Lower leg skin (tissue), 3 donors: Measurements from ENCODE around the gene CENPVL2.

Source experiments
- POLR2A ChIP-seq, 2 donors: fragments of 450-650 bp; IDR thresholded peaks; one replicate each; pipeline ENCODE4 v1.6.1; 2016 to 2017; ENCODE audit warnings: antibody characterized with exemption in 2 of 2, mild to moderate bottlenecking in 1 of 2, moderate library complexity in 1 of 2
- TF ChIP-seq, protein P1 (sequence below), 3 donors: fragments of 450-650 bp; IDR thresholded peaks; one replicate each; pipeline ENCODE4 v1.5.1; 2016; ENCODE audit warnings: antibody characterized with exemption in 3 of 3, mild to moderate bottlenecking in 3 of 3, moderate library complexity in 2 of 3

GRCh38 chrX:51643377-51643776 is 39.3 kb downstream of the CENPVL2 start:
- TF ChIP-seq, protein P1, sequence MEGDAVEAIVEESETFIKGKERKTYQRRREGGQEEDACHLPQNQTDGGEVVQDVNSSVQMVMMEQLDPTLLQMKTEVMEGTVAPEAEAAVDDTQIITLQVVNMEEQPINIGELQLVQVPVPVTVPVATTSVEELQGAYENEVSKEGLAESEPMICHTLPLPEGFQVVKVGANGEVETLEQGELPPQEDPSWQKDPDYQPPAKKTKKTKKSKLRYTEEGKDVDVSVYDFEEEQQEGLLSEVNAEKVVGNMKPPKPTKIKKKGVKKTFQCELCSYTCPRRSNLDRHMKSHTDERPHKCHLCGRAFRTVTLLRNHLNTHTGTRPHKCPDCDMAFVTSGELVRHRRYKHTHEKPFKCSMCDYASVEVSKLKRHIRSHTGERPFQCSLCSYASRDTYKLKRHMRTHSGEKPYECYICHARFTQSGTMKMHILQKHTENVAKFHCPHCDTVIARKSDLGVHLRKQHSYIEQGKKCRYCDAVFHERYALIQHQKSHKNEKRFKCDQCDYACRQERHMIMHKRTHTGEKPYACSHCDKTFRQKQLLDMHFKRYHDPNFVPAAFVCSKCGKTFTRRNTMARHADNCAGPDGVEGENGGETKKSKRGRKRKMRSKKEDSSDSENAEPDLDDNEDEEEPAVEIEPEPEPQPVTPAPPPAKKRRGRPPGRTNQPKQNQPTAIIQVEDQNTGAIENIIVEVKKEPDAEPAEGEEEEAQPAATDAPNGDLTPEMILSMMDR (IDR thresholded peaks at IDR 0.05), result no peak
- TF ChIP-seq POLR2A (IDR thresholded peaks at IDR 0.05), result no peak
